ENCODE results near the gene GALNTL6.
A peak's percentile ranks its signal among the peaks of the same experiment; 100 is the strongest.

GALNTL6 gene

DNA sequence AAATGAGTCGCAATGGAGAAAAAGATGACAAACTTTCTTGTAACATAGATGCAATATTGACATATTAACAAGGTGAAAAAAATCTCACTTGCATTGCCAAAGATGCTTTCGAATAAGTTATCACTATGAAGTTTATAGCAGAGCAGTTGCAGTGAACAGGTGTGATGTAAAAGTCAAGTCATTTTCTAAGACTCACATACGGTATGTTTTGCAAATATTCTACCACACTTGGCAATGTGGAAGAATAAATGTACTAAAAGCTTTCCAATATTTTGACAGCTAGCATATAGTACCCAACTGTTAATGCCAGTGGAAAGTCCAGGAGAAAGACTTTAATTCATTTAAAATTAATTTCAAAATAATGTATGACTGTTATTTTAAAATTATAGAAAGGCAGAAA is 76.5 kb downstream of the GALNTL6 start:
- DNase-seq (ENCODE audit: low read depth), result no peak

DNA sequence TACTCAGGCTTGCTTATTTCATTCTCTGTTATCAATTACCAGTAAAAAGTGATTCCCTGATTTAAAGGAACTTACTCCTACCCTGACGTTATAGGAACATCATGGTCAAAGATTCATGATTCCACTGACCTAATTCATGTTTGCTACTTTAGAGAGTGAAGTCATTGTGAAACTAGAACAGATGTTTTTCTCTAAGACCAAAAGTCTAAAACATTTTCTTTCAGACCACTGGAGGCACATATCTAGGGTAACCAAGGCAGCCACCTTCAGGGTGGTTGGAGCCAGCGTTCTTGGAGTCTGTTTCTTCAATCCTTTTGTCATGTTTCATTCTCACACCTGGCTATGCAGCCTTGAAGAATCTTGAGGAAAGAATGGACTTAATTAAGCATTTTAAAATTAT is 77.8 kb downstream of the GALNTL6 start:
- DNase-seq (ENCODE audit: low read depth), result no peak

DNA sequence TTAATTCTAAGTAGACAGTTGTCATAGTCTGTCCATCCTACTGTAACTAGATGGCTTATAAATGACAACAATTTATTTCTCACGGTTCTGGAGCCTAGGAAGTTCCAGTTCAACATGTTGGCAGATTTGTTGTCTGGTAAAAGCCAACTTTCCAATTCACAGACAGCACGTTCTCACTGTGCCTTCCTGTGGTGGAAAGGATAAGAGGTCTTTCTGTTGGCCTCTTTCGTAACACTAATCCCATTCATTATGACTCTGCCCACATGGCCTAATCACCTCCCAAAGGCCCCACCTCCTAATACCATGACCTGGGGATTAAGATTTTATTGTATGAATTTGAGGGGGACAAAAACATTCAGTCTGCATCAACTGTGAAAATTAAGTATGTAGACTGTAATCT is 83.2 kb downstream of the GALNTL6 start:
- DNase-seq (ENCODE audit: low read depth), result no peak

- DNase-seq (ENCODE audit: low read depth), result no peak
These were observed 106.1 kb downstream of the GALNTL6 start for GRCh38 chr4:171919314-171919713.

DNA sequence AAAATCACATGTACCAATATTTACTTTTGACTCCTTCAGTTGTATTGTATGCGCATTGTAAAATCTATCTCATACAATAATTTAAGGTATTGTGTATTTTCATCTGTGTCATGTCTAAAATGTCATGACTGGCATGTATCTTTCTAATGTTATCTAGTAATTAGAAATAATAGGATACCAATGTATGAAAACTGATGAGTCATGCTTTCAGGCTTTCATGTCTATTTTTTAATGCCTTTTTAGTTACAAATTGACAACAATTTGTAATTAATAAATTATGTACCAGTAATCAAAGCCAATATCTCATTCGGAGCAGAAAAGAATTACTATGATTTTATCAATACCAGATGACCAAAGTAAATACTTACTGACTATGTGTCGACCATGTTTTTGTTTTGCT is 107.7 kb downstream of the GALNTL6 start:
- no peak for DNase-seq (ENCODE audit: low read depth)

- DNase-seq (ENCODE audit: low read depth), result no peak
These were observed 111.7 kb downstream of the GALNTL6 start for GRCh38 chr4:171924746-171925376.

GRCh38 chr4:171928336-171928735 is 115.1 kb downstream of the GALNTL6 start:
- DNase-seq (ENCODE audit: low read depth), result no peak

DNA sequence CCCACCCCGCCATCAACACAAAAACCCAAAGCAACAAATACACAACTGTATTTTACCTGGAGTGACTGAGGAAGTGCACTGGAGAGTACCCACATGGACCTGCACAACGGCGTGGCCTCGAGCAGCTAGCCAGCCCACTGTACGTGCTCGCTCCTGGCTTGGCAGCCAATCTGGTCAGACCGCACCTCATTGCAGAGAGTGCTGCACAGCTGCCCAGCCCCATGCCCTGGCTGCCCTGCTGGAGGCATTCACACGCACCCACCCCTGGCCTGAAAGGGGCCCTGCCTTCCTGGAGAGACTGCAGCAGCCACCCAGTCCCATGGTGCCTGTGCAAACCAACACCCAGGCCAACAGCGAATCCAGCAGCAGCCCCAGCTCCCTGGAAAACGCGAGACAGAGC is 116.3 kb downstream of the GALNTL6 start:
- DNase-seq (ENCODE audit: low read depth), result no peak

- no peak for DNase-seq (ENCODE audit: low read depth)
These were observed 116.7 kb downstream of the GALNTL6 start for GRCh38 chr4:171929907-171930306.

DNA sequence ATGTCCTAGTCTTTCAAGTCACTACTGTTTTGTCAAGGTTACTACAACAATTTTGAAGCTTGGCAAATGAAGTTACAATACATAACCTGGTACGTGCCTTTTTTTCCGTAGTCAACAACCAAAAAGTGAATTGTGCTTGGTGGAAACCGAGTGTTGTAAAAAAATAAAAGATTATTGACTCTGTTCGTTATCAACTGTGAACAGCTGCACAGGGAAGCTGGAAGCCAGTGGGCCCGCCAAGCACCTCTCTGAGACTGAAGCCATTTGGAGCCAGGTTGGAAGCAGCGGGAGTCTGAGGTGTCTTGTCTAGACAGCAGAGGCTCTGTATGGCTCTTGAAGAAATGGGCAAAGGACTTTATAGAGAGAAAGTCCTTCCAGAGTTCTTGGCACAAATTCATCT is 119.0 kb downstream of the GALNTL6 start:
- DNase-seq (ENCODE audit: low read depth), result no peak

DNA sequence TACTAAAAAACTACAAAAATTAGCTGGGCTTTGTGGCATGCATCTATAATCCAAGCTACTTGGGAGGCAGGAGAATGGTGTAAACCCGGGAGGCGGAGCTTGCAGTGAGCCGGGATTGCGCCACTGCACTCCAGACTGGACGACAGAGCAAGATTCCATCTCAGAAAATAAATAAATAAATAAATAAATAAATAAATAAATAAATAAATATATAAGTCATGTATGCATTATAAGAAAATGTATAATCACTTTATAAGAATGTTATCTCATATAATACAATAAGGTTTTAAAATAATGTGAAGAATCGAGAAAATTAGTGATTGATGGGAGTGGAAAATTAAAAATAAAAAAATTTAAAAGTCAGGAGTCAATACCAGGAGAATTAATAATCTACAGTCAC is 127.5 kb downstream of the GALNTL6 start:
- no peak for DNase-seq (ENCODE audit: low read depth)

- no peak for DNase-seq (ENCODE audit: low read depth)
These were observed 134.2 kb downstream of the GALNTL6 start for GRCh38 chr4:171947400-171947799.

DNA sequence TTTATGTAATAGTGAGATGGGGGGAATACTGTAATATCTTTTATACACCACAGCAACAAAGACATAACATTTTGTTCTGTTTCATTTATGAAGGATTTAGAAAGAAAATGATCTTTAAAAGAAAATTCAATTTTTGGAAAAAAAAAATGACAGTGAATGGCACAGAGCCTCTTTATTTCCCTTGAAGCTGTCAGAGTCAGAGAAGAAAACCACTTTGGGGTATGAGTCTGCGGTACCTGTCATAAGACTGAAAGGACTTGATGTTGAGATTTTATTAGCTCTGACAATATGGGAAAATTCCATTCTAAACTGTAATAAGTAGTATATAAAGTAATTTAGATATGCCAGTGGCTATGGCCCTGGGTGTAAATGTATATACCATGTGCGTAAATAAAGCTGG is 134.8 kb downstream of the GALNTL6 start:
- DNase-seq (ENCODE audit: low read depth), result no peak

DNA sequence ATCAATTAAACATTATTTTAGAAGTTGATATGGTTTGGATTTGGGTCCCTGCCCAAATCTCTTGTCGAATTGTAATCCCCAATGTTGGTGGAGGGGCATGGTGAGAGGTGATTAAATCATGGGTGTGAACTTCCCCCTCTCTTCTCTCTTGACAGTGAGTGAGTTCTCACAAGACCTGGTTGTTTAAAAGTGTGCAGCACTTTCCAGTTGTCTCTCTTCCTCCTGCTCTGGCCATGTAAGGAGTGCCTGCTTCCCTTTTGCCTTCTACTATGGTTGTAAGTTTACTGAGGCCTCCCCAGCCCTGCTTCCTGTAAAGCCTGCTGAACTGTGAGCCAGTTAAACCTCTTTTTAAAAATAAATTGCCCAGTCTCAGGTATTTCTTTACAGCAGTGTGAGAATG is 141.4 kb downstream of the GALNTL6 start:
- DNase-seq (ENCODE audit: low read depth), result no peak

GRCh38 chr4:171956678-171957077 is 143.5 kb downstream of the GALNTL6 start:
- DNase-seq (ENCODE audit: low read depth), result no peak

DNA sequence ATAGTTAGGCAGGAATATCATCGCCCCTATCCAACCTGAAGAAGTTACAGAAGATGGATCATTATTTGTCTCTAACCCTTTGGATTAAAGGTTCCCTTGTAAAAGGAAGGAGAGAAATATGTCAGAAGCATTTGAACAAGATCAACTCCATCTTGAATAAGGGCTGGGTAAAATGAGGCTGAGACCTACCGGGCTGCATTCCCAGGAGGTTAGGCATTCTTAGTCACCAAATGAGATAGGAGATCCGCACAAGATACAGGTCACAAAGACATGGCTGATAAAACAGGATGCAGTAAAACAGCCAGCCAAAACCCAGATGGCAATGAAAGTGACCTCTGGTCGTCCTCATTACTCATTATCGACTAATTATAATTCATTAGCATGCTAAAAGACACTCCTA is 148.9 kb downstream of the GALNTL6 start:
- DNase-seq (ENCODE audit: low read depth), result no peak

GRCh38 chr4:171966356-171966755 is 153.2 kb downstream of the GALNTL6 start:
- no peak for DNase-seq (ENCODE audit: low read depth)

DNA sequence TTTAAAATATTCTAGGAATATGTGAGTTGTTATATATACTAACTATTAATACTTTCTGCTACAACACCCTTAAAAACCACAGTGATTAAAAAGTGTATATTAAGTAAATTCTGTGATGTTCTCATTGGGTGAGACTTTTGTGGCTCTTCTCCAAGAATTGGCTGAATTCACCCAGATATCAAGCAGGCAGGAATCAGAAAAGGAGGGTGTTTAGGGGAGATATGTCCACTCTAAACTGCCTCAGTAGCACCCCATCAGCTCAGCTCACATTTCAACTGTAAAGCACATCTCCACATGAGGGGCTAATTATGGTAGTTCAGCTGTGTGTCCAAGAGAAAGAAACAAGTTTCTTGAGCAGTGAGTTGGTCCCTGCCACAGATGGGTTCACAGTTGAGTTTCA is 165.0 kb downstream of the GALNTL6 start:
- DNase-seq (ENCODE audit: low read depth), result no peak

DNA sequence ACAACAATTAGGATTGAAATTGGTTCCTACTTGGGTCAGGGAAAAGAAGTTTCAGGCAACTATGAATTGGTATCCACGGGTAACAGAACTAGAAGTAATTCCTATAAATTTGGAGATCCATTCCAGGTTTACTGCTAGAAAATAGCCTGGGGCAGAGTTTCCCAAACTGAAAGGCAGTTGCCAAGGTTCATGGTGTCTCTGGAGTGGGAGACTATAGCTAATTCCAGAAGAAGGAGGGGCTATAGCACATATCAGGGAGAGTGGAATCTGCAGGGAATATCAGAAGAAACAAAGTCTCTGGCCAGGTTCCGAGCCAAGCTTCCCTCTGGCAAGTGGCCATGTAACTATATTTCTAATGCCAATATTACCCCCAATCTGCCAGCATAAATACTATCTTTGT is 166.3 kb downstream of the GALNTL6 start:
- no peak for DNase-seq (ENCODE audit: low read depth)

DNA sequence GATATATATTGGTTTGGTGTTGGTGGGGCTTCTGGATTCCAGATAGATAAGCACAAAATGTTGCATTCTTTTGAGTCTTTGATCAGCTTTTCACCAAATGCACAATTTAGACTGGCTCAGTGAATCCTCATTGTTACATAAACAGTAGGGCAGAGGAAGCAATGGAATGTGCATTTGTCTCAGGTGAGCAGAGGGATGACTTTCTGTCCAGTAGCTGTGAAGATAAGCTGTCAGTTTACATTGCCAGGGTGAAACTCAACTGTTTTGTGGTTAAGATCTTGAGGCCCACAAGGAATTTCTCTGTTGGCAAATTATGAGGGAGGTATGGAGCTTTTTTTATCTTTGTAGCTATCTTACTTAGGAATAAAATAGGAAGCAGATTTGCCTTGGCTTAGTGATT is 168.0 kb downstream of the GALNTL6 start:
- no peak for DNase-seq (ENCODE audit: low read depth)

GRCh38 chr4:171983935-171984805 is 171.0 kb downstream of the GALNTL6 start:
- DNase-seq (ENCODE audit: low read depth), result peak; percentile 3

DNA sequence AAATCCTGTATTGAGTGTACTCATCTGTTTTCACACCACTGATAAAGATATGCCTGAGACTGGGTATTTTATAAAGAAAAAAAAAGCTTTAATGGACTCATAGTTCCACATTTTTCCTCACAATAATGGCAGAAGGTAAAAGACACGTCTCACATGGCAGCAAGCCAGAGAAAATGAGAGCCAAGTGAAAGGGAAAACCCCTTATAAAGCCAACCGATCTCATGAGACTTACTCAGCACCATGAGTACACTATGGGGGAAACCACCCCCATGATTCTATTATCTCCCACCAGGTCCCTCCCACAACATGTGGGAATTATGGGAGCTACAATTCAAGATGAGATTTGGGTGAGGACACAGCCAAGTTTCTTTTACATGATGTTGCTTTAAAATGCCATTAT is 171.9 kb downstream of the GALNTL6 start:
- no peak for DNase-seq (ENCODE audit: low read depth)

- DNase-seq (ENCODE audit: low read depth), result no peak
These were observed 180.0 kb downstream of the GALNTL6 start for GRCh38 chr4:171993247-171993646.

- no peak for DNase-seq (ENCODE audit: low read depth)
These were observed 194.7 kb downstream of the GALNTL6 start for GRCh38 chr4:172007889-172008288.
